Activated T-helper 1 cell treated with Interleukin-2 at 50 U/mL for 16 hours (primary cell): Measurements from ENCODE around the gene MEG3.

Source experiments
- DNase-seq: peaks from one replicate; pipeline ENCODE4 v3.0.0-alpha.2; 2020; ENCODE audit warnings: low read depth

Gene MEG3

DNA sequence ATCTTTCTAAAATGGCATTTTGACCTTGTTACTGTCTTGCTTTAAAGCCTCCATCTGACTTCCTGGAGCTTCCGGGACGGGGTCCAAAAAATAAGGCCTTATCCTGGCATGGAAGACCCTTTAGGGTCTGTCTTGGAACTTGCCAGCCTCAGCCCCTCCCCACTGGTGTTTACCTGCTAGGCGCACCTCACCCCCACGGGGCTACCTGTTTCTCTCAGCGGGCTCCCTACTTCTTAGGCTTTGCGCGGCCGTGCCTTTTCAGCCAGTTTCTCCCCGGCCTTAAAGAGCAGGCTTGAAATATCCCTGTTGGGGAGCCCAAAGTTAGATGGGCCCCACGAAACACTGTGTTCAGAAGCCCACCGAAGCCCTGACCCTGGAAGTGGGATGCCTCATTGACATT lies 72.5 kb downstream of the MEG3 start:
- DNase-seq = no peak

DNA sequence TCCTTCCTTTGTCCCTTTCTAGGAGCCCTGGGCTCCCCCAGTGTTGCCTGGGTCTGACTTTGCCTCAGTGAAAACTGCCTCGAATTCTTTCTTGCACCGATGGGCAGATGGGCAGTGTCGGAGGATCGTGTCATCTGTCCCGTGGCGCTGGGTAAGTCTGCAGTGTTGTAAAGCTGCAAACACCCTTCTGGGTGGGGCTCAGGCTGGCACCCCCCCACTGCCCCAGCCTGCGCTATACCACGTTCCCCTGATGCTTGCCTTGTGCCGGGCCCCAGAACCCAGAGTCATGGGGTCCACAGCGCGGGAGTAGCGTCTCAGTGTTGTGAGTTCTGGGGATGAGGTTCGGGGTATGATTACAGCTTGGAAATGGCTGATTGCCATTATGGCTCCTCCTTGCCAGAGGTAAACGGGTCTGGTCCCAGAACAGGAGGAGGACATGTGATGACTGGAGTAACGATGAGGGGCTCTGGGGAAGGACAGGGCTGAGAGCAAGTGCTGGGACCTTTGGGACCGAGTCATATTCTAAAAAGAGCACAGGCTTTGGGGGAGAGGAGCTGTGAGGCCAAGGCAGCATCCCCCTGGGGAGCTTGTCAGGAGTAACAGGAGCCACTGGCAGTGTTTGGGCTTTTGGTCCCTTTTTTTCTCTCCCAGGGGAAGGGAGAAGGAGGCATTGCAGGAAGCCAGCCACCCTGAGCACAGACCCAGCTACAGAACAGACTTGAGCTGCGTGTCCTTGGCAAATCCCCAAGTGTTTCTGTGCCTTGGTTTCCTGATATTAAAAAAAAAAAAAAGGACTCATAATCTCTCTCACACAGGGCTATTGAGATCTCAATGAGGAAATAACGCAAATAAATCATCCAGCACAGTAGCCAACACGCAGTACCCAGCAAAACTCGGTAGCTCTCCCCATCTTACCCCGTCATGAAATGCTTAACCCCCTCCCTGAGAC lies 73.3 kb downstream of the MEG3 start:
- DNase-seq = no peak

- no peak for DNase-seq
Observed at GRCh38 chr14:100899884-100900771, 74.2 kb downstream of the MEG3 start.

- DNase-seq = no peak
Observed at GRCh38 chr14:100900837-100901390, 75.0 kb downstream of the MEG3 start.

- DNase-seq = no peak
Observed at GRCh38 chr14:100901391-100902183, 75.7 kb downstream of the MEG3 start.

DNA sequence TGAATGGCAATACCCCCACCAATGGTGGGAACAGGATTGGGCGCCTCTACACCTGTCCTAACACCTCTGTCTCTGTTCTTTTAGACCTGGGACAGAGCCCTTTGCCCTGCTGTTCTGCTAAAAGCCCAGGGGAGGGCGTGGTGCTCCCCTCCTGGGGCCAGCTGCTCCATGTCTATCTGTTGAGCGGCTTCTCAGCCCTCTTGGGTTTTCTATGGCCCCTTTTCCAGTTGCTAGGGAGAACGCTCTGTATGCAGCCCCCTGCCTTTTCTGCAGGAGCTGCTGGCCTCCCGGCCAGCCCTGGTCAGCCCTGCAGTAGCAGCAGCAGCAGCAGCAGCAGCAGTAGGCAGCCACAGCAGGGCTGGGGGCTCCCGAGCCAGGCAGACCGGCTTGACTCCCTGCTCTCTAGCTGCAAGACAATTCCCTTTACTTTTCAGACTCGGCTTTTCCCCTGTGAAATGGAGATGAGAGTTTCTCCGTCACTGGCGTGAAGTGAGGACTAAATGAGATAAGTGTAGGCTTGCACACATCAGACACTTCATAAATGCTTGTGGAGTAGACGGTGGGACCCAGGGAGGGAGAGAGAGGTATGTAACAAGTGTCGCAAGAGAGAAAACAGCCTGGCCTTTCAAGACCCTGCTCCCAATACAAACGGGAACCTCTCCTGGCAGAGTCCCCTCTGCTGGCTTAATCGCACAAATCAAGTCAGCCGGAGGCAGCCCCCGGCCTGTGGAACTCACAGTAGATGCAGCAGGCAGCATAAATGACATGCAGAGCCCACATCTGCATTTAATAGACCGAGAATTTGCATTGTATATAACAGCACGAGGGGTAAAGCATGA lies 76.6 kb downstream of the MEG3 start:
- DNase-seq = no peak

- DNase-seq = no peak
Observed at GRCh38 chr14:100903134-100903468, 77.2 kb downstream of the MEG3 start.

DNA sequence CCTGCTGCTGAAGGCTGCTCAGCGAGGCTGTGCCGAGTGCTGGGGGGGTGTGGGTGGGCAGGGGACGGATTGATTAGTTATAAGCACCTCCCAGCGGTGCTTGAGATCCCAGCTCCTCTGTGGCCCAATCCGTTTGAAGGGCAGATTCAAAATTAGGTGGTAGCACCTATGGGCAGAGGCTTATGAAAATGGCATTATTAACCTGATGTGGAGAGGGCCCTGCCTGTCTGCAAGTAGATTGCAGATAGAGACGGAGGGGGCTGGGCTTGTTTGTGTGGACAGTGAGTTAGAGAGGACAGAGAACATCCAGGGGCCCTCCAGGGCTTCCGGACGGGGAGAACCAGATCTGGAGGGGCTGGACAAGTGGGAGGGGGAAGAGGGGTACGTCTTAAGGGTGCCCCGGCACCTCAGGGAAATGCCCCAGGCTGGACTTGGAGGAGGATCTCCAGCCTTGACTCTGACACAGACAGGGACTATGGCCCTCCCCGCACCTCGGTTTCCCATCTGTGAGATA lies 77.8 kb downstream of the MEG3 start, which contains the start of gene RTL1:
RTL1 (minus strand) TSS at position 51 of the 514 bp plus-strand sequence. CDS start 18,934 bp downstream, outside the sequence.
- no peak for DNase-seq

DNA sequence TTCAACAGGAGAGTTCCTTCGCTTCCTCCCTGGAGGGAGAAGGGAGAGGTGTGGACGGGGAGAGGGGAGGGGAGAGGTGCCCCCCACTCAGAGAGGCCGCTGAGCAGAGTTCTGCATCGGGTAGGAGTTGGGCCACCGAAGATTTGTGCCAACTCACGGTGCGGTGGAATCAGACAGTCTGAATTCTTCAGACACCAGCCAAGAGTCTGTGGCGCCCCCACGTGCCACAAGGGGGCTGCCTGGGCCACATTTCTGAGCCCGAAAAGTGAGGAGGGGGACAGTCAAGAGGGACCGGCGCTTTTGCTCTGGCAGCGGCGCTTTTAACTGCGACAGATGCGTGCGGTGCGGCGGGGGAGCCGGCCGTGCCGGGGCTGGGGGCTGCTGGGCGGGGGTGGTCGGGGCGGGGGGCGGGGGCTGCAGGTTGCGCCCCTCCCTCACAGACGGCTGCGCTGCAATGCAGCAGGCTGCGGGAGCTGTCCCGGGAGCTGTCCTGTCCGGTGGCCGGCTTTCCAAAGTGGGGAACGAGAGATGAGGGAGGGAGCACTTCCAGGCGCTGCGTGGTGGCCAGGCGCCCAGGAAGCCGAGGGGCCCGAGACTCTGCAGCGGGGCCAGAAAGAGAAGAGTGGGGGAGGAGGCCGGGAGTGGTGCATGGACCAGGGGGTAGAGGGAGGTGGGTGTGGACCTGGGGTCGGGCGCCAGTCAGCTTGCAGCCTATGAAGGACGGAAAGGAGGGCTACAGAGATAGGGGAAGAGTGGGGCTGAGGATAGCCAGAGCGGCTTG lies 78.6 kb downstream of the MEG3 start:
- DNase-seq = no peak

- no peak for DNase-seq
Observed at GRCh38 chr14:100905166-100905565, 79.2 kb downstream of the MEG3 start.

DNA sequence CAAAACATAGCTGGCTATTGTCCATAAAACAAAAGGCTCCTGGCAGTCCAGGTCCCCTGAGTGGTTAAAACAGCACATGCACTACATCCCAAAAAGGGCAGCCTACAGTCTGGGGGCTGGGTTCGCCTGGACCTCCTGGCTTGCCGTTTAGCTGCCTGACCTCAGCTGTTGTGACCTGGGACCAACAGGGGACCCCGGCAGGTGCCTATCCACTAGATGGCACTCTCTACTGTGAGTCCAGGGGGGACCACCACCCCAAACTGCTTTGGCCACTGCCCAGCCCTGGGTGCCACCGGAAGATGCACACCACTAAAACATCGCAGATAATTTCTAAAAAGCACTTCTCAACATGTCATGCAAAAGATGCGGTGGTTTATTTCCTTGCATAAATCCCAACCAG lies 80.5 kb downstream of the MEG3 start:
- no peak for DNase-seq

- DNase-seq = no peak
Observed at GRCh38 chr14:100907240-100907639, 81.3 kb downstream of the MEG3 start.

DNA sequence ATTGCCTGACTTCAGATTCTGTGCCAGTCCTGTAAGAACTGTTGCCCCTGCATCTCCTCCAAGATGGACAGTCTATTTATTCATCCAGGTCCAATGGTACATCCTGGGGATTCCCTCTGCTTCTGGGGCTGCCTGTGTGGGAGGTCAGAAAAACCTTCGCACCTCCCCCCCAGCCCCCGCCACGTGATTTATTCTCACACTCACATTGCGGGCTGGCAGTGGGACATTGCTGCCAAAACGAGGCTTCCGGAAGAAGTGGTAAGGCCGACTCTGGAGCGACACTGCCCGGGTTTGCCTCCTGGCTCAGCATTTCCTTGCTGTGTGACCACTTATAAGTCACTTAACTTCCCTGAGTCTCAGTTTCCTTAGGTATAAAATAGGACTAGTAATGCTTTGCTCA lies 83.5 kb downstream of the MEG3 start:
- DNase-seq = no peak
